Stimulated activated CD4-positive, alpha-beta T cell treated with anti-CD3 and anti-CD28 coated beads, Interleukin-1b, Interleukin-23, amount 100 ng/mL, for 1 hour (primary cell): ENCODE data around the gene EDN2.
A peak's percentile ranks its signal among the peaks of the same experiment; 100 is the strongest.

ENCODE experiments used
- DNase-seq, 2 donors: peaks; one replicate each; pipeline ENCODE4 v3.0.0-alpha.2; 2020; ENCODE audit warnings: low read depth in 2 of 2

Gene EDN2

DNA sequence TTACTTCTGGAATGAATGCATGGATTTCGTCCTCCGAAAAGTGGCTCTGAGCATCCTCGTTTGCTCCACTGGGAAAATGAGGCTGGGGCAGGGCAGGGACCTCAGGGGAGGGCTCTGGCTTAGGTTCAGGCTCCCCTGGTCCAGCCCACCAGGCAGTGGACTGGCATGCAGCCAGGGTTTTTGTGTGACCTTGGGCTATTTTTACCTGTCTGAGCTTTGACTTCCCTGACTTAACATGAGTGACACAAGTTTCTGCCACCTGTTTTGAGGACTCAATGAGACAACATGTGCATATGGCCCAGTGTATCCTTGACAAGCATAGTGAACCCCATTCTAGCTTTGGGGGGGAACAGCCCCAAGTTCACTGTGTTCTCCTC lies 32.6 kb upstream of the EDN2 start:
- no peak for DNase-seq

- peak; percentile 17 to 46 for DNase-seq
These were observed 31.9 kb upstream of the EDN2 start for GRCh38 chr1:41516168-41517061.

GRCh38 chr1:41515778-41516167 lies 31.3 kb upstream of the EDN2 start:
- DNase-seq, result no peak

DNA sequence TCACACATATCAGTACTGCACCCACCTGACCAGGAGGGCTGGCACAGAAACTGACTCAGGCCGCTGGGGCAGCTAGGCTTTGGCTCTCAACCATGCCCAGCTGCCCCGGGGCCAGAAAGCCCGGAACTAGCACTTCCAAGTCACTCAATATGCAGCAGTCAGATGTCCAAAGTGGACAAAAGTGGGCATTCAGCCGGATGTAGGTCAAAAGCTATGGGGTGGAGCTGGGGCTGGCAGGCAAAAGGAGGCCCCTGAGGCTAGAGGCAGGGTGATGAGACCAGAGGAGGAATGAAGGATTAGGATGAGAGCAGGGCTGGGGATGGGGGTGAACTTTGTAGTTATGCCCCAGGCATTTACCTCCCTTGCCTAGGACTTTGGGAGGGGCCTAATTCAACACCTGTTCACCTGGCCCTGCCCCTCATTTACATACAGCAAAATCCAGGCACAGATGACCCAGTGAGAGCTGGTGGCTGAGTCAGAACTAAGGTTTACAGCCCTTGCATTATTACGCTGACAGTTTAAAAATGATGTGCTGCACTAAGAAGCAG lies 30.7 kb upstream of the EDN2 start:
- no peak for DNase-seq

DNA sequence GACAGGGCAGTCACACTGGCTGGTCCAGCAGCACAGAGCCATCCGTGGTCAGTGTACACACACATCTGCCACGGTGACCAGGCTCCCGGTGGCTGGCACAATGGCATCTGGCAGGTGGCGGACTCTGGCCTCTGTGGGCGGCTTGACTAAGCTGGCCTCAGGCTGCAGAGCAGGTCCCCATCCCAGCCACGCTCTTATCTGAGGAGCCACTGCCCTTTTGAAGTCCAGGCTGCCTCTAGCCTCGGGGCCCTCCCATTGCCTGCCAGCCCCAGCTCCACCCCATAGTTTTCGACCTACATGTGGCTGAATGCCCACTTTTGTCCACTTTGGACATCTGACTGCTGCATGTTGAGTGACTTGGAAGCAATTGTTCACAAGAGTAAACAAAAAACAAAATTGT lies 29.9 kb upstream of the EDN2 start:
- no peak for DNase-seq

- no peak for DNase-seq
These were observed 28.9 kb upstream of the EDN2 start for GRCh38 chr1:41513383-41513735.

- no peak for DNase-seq
These were observed 28.4 kb upstream of the EDN2 start for GRCh38 chr1:41512701-41513382.

DNA sequence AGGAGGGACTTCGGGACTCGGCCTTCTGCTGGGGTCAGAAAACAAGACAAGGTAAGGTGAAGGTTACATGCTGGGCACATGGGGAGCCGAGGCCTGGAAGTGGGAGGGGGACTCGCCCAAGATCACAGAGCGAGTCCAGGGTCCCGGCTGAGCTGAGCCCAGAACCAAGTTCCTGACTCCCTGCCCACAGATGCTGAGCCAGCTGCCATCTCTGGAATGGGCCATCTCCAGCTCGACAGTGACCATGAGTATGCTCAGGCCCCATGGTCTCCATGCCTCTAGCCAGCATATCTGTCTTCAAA lies 26.7 kb upstream of the EDN2 start:
- no peak for DNase-seq

- no peak for DNase-seq
These were observed 26.2 kb upstream of the EDN2 start for GRCh38 chr1:41510531-41511238.

DNA sequence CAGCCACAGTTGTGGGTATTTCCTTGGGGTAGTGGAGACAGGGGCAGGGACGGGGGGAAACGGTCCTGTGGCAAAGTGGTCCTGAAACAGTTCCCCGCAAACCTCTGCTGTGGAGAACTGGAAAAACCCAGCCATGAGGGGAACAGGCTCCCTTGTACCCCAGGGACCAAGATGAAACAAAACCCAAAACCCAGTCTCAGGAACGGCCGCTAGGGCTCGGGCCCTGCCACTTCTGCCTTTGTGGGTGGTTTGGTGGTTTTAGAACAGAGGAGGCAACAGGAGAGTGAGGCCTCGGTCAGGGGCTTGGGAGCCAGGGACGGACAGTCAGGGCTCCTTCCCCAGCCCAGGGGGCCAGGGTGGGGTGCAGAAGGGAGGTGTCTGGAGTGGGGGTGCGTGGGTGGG lies 24.8 kb upstream of the EDN2 start:
- DNase-seq, result no peak

DNA sequence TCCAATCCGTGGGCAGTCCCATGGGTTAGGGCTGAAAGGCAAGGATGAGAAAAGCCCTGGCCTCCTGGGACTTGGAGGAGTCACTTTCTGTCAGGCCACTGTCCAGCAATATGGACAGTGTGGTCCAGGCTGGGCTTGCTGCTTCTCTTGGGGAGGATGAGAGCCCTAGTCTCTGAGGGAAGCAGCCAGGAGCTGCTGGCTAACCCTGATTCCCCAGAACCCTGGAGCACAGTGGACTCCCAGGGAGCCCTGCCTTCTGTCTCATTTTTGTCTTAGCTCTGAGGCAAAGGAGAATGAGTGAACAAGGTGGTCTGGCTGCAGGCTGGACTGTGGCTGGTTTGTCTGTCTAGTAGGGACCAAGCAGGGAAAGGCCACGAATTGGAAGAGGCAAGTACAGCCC lies 23.8 kb upstream of the EDN2 start:
- DNase-seq, result no peak

GRCh38 chr1:41507836-41508235 lies 23.4 kb upstream of the EDN2 start:
- DNase-seq, result no peak

GRCh38 chr1:41507110-41507720 lies 22.7 kb upstream of the EDN2 start:
- no peak for DNase-seq

DNA sequence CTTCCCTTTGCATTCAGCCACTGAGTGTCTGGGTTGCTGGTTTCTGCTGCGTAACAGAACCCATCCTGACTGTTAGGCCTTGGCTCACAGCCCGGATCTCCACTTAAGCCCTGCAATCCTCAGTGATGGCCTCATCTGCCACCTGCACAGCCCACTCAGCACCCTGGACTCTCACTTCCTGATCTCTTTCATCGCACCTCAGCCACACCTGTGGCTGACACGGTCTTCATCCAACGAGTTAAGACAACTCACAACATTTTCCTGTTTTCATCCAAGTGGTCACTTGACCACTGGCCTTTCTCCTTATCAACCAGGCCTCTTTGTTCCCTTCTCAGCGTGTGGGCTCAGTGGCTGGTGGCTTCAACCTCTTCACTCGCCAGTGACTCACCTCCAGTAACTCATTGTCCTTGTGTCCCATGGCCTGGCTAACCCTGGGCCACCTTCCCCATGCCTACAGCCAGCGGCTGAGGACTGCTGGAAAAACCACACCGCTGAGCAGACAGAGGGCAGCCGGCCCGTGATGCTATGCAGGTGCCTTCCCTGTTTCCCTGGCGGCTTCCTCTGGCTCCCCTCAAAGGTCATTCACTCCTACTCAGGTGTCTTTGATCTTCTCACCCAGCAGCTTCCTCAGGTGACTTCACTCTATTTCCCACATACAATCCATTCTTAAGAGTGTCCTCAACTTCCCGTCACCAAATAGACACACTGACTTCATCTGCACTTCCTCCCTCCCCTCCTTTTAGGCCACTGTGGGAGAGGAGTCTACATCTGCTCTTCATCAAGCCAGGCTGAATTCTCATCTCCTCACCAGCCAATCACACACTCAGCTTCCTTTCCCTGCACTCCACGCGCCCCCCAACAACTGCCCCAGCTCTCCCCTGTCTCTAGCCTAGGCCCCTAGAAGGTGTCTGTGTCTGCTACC lies 19.9 kb upstream of the EDN2 start:
- DNase-seq, result no peak

DNA sequence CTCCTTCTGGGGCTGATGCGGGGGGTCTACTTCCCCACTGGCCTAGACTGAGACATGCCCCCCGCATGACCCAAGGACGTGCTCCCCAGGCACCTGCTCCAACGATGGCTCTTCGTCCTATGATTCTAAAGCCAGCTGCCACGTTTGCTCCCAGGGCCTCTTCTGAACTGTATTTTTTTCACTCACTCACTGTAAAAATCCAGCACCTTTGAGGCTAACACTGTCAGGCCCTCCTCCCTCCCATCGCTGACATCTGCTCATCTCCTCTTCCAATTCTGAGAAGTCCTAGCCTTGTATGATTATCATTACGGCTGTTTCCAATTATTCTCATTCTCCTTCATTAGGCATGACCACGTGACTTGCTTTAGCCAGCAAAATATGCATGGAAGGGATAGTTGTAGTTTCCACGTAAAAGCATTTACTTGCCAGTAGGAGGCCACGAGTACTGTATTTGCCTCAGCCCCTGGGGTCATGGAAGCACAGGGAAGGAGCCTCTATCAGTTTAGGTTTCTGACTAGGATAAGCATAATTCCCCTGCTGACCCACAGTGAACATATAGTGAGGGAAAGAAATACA lies 19.1 kb upstream of the EDN2 start:
- DNase-seq, result no peak

- DNase-seq, result no peak
These were observed 18.4 kb upstream of the EDN2 start for GRCh38 chr1:41502912-41503311.

DNA sequence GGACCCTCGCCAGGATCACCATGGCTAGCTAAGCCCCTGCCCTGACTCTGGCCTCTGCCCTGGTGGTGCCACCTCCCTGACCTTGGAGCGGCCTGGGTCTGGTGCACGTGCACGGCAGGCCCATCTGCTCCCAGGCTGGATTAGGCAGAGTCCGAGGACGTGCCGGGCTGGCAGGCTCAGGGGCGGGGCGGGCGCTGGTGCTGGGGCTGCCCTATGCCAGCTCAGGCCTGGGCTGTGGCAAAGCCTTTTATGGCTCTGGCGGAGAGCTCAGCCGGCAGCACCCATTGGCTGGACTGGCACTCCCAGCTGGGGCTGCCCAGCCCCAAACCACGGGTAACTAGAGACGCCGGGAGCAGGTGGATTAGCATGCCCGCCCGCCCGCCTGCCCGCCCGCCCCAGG lies 17.1 kb upstream of the EDN2 start:
- no peak for DNase-seq

DNA sequence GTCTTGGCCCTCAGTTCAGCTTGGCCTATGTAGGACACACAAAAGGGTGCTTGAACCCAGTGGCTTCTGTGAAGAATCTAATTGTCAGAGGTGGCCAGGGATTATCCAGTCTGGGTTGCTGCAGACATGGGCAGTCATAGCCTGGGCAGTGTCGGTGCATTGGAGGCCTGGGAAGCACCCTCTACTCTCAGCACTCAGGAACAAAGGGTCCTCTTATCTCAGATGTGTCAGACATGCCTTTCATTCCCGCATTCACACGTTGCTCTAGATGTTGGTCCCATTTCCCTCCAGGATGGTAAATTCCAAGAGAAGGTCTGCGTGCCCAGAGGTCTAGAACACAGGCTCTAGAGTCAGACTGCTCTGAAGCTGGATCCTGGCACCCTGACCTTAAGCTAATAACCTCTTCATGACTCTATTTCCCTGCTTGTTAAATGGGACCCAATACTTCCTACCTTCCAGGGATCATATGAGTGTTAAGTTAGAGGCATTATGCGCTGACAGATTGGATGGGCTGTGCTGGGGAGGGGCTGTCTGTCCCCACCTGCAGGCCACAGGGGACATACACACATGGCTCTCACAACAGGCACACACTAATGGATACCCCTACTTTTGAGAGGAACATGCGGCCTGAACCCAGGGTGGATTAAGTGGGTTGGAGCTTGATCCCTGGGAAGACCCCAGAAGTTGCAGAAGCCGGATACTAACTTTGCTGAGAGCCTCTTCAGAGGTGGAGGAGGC lies 16.5 kb upstream of the EDN2 start:
- DNase-seq, result no peak

- DNase-seq, result no peak
These were observed 15.9 kb upstream of the EDN2 start for GRCh38 chr1:41500378-41500777.

- no peak for DNase-seq
These were observed 15.1 kb upstream of the EDN2 start for GRCh38 chr1:41499591-41499990.
